CD4-positive, alpha-beta T cell treated with Interleukin-6 at 100 ng/mL for 8 hours (primary cell): ENCODE data around the gene SHISAL1.

ENCODE experiments used
- DNase-seq: peaks from one replicate; pipeline ENCODE4 v3.0.0-alpha.2; 2020; ENCODE audit warnings: mixed read lengths, low spot score

SHISAL1 gene

GRCh38 chr22:44207981-44208317, 104.8 kb downstream of the SHISAL1 start:
- no peak for DNase-seq

GRCh38 chr22:44207173-44207980, 105.4 kb downstream of the SHISAL1 start:
- no peak for DNase-seq

GRCh38 chr22:44206696-44207095, 106.1 kb downstream of the SHISAL1 start:
- DNase-seq = no peak

- no peak for DNase-seq
These were observed 106.5 kb downstream of the SHISAL1 start for GRCh38 chr22:44206330-44206645.

- no peak for DNase-seq
These were observed 107.0 kb downstream of the SHISAL1 start for GRCh38 chr22:44205516-44206329.

GRCh38 chr22:44204739-44205515, 107.8 kb downstream of the SHISAL1 start:
- DNase-seq = no peak

GRCh38 chr22:44203203-44203602, 109.5 kb downstream of the SHISAL1 start:
- DNase-seq = no peak

- no peak for DNase-seq
These were observed 110.4 kb downstream of the SHISAL1 start for GRCh38 chr22:44202261-44202789.

GRCh38 chr22:44201665-44202064, 111.1 kb downstream of the SHISAL1 start:
- no peak for DNase-seq

- DNase-seq = no peak
These were observed 111.7 kb downstream of the SHISAL1 start for GRCh38 chr22:44200855-44201550.

- no peak for DNase-seq
These were observed 112.3 kb downstream of the SHISAL1 start for GRCh38 chr22:44200451-44200850.

- no peak for DNase-seq
These were observed 112.9 kb downstream of the SHISAL1 start for GRCh38 chr22:44199866-44200265.

- DNase-seq = no peak
These were observed 113.6 kb downstream of the SHISAL1 start for GRCh38 chr22:44199164-44199563.

- DNase-seq = no peak
These were observed 115.5 kb downstream of the SHISAL1 start for GRCh38 chr22:44197271-44197670.

- no peak for DNase-seq
These were observed 116.0 kb downstream of the SHISAL1 start for GRCh38 chr22:44196731-44197131.

GRCh38 chr22:44196241-44196640, 116.5 kb downstream of the SHISAL1 start:
- DNase-seq = no peak

- no peak for DNase-seq
These were observed 117.4 kb downstream of the SHISAL1 start for GRCh38 chr22:44195189-44195871.

GRCh38 chr22:44194569-44194968, 118.2 kb downstream of the SHISAL1 start:
- no peak for DNase-seq
